Endothelial cell of umbilical vein (primary cell): Measurements from ENCODE around the gene SLC4A2. TPM values are rescaled to one million over a fixed set of nuclear protein-coding genes. Genes with fewer than 3 reads are reported as not detected.

Source experiments
- BruUV-seq: library from RNA; stranded (reverse); fragments of 400-500 nt; replicated peaks from 2 replicates; lab custom pipeline; 2021; lab: Mats Ljungman, UMichigan
- CTCF ChIA-PET: fragments of 300-600, 350-600 bp; sonication (Branson Sonifier 250); formaldehyde crosslinking; loops from one replicate; lab custom pipeline; 2021; ENCODE audit warnings: antibody characterized with exemption, inconsistent platforms; lab: Charles Lee
- POLR2A ChIA-PET: fragments of 300-600, 350-600 bp; sonication (Branson Sonifier 250); formaldehyde crosslinking; loops from one replicate; lab custom pipeline; 2021; ENCODE audit warnings: antibody characterized with exemption, inconsistent platforms; lab: Charles Lee
- DNase-seq: peaks from one replicate; pipeline ENCODE4 v3.0.0-alpha.2; 2011; ENCODE audit warnings: low read depth, low spot score
- FAIRE-seq: peaks from 2 replicates; lab custom pipeline; 2011; peaks lifted over from hg19 to GRCh38; lab: Jason Lieb, UNC
- H2AFZ ChIP-seq: 2 replicates; pipeline ENCODE4 v1.6.0; 2012; ENCODE audit warnings: low read depth, low read length, control low read depth, inconsistent platforms
- H3K27ac ChIP-seq: 2 replicates; pipeline ENCODE4 v1.5.1; 2011; ENCODE audit warnings: low read depth, mild to moderate bottlenecking, control low read depth, low read length, moderate library complexity; ENCODE audit not compliant: insufficient read depth
- H3K27me3 ChIP-seq, 2 experiments: 2 replicates each; pipeline versions ENCODE4 v1.6.0 to v1.6.1; 2011; ENCODE audit warnings: low read length in 2 of 2, mixed read lengths in 1 of 2; ENCODE audit not compliant: control insufficient read depth in 2 of 2, insufficient read depth in 2 of 2
- H3K36me3 ChIP-seq, 2 experiments: 2 replicates in 1 of 2; 3 replicates in 1 of 2; pipeline ENCODE4 v1.5.1; 2011; ENCODE audit warnings: low read length in 2 of 2, mild to moderate bottlenecking in 1 of 2, moderate library complexity in 1 of 2; ENCODE audit not compliant: control insufficient read depth in 2 of 2, insufficient read depth in 2 of 2; ENCODE audit errors: extremely low read depth in 1 of 2
- H3K4me1 ChIP-seq: 3 replicates; pipeline ENCODE4 v1.5.1; 2011; ENCODE audit warnings: mild to moderate bottlenecking, low read length; ENCODE audit not compliant: control insufficient read depth, insufficient read depth; ENCODE audit errors: extremely low read depth
- H3K4me2 ChIP-seq: 2 replicates; pipeline ENCODE4 v1.6.1; 2011; ENCODE audit warnings: low read length, control low read depth, mixed read lengths; ENCODE audit not compliant: insufficient read depth
- H3K4me3 ChIP-seq, 3 experiments: fragments of 200-600 bp in 1 of 3; sonication (generic), shearing (Covaris generic) in 1 of 3; replicated peaks in 1 of 3; 2 replicates each; pipeline ENCODE4 v1.5.1; 2011 to 2016; ENCODE audit warnings: control low read depth in 3 of 3, low read length in 3 of 3, mild to moderate bottlenecking in 2 of 3, inconsistent platforms in 1 of 3, low read depth in 1 of 3, moderate library complexity in 1 of 3; ENCODE audit not compliant: insufficient read depth in 1 of 3
- H3K79me2 ChIP-seq: 2 replicates; pipeline ENCODE4 v1.6.0; 2012; ENCODE audit warnings: low read length, inconsistent platforms; ENCODE audit not compliant: control insufficient read depth, insufficient read depth
- H3K9ac ChIP-seq: replicated peaks from 2 replicates; pipeline ENCODE3; 2011; ENCODE audit warnings: low read length, control low read depth; ENCODE audit not compliant: insufficient read depth; ENCODE audit errors: extremely low read depth
- H3K9me1 ChIP-seq: replicated peaks from 3 replicates; pipeline ENCODE4 v1.6.0; 2011; ENCODE audit warnings: mild to moderate bottlenecking, low read length; ENCODE audit not compliant: control insufficient read depth, insufficient read depth; ENCODE audit errors: extremely low read depth
- H3K9me3 ChIP-seq: replicated peaks from 2 replicates; pipeline ENCODE4 v1.5.1; 2012; ENCODE audit warnings: low read length, inconsistent platforms; ENCODE audit not compliant: control insufficient read depth, insufficient read depth
- H4K20me1 ChIP-seq: replicated peaks from 2 replicates; pipeline ENCODE3; 2011; ENCODE audit warnings: mild to moderate bottlenecking, low read length; ENCODE audit not compliant: control insufficient read depth, insufficient read depth; ENCODE audit errors: extremely low read depth
- EZH2 ChIP-seq: IDR thresholded peaks from 2 replicates; pipeline ENCODE4 v1.6.1; 2012; ENCODE audit warnings: borderline replicate concordance, low read depth, mild to moderate bottlenecking, moderate library complexity, low read length, inconsistent platforms; ENCODE audit not compliant: severe bottlenecking
- FOS ChIP-seq: IDR thresholded peaks from 2 replicates; pipeline ENCODE4 v1.6.1; 2011; ENCODE audit warnings: mild to moderate bottlenecking, low read length, moderate library complexity, borderline replicate concordance; ENCODE audit not compliant: insufficient read depth
- GATA2 ChIP-seq: IDR thresholded peaks from 2 replicates; pipeline ENCODE4 v1.7.0; 2011; ENCODE audit warnings: low read depth, mild to moderate bottlenecking, moderate library complexity, mixed read lengths, low read length; ENCODE audit not compliant: insufficient read length, insufficient read depth
- JUN ChIP-seq: IDR thresholded peaks from 2 replicates; pipeline ENCODE4 v1.6.1; 2011; ENCODE audit warnings: borderline replicate concordance, low read depth; ENCODE audit not compliant: insufficient read length, insufficient read depth
- MAX ChIP-seq: IDR thresholded peaks from 2 replicates; pipeline ENCODE4 v1.6.1; 2011; ENCODE audit not compliant: insufficient read depth, insufficient read length
- MYC ChIP-seq: IDR thresholded peaks from one replicate; pipeline ENCODE4 v1.6.1; 2011; ENCODE audit warnings: mild to moderate bottlenecking, low read depth, low read length
- POLR2A ChIP-seq: IDR thresholded peaks from 2 replicates; pipeline ENCODE4 v1.6.1; 2012; ENCODE audit warnings: low read depth, mild to moderate bottlenecking, control low read depth, low read length
- dilution Hi-C: fragments of 300-500 bp; cut with MboI; formaldehyde crosslinking; loops from one replicate; pipeline ENCODE4 v1.15.0; 2019; ENCODE audit warnings: low sequenced_read_pairs; ENCODE audit not compliant: extremely low pct_ligation_motif_present
- intact Hi-C: fragments of 100-400 bp; cut with micrococcal nuclease; formaldehyde crosslinking; loops from one replicate; pipeline ENCODE4 v1.10.0; 2022
- polyA plus RNA-seq, 4 experiments: library from polyadenylated mRNA; depleted of rRNA in 3 of 4; stranded (reverse) in 3 of 4; unstranded in 1 of 4; fragments of >200 nt; gene quantifications; 2 replicates each; pipeline versions ENCODE4 v1.2.1 to v1.2.3, GENCODE V29; 2011 to 2012; ENCODE audit warnings: missing spikeins in 1 of 4
- total RNA-seq: library from RNA; stranded (reverse); gene quantifications from 2 replicates; pipeline ENCODE4 v1.2.3, GENCODE V29; 2021

The SLC4A2 gene
- total and polyA plus RNA-seq, 2 donors (not counting 3 experiments of a cell fraction or from before 2014, with no cell fraction given), result 108 to 172 TPM

GRCh38 chr7:151068069-151068773 is 8.8 kb downstream of the SLC4A2 start:
- TF ChIP-seq JUN (no peak), POLR2A (no peak), GATA2 (no peak), MAX (no peak), MYC (no peak), EZH2 (no peak), FOS (no peak)
- Histone ChIP-seq H3K4me2 (no peak overlapping the region), H3K27me3 (no peaks in the 10 kb centered on the region), H3K9me1 (no peaks in the 10 kb centered on the region), H3K27ac (no peak overlapping the region), H3K9me3 (no peaks in the 10 kb centered on the region), H3K9ac (no peak overlapping the region), H4K20me1 (no peaks in the 10 kb centered on the region), H3K4me3 (no peak overlapping the region), H3K79me2 (peaks cover 2% of the 10 kb centered on the region), H2AFZ (no peak overlapping the region), H3K4me1 (no peaks in the 10 kb centered on the region), H3K36me3 (peaks cover 18 to 69% of the 10 kb centered on the region in 2 experiments)
- FAIRE-seq (no peak), DNase-seq (no peak)
- BruUV-seq, result no TSS peak
- ChIA-PET CTCF (interaction anchor here (0.9 to 1.3 kb wide), 2 partner anchors 8 to 82 kb away, joined by 3 read pairs; no protein-coding TSS in a partner anchor), POLR2A (interaction anchor here (1.8 kb wide), 1 partner anchor 12 kb away, joined by 7 read pairs; the partner anchor contains the start of gene FASTK)
- dilution Hi-C loops, result no loop called here
- intact Hi-C loops, result no loop called here
